ENCODE results near the gene PEAK1.

Gene PEAK1

DNA sequence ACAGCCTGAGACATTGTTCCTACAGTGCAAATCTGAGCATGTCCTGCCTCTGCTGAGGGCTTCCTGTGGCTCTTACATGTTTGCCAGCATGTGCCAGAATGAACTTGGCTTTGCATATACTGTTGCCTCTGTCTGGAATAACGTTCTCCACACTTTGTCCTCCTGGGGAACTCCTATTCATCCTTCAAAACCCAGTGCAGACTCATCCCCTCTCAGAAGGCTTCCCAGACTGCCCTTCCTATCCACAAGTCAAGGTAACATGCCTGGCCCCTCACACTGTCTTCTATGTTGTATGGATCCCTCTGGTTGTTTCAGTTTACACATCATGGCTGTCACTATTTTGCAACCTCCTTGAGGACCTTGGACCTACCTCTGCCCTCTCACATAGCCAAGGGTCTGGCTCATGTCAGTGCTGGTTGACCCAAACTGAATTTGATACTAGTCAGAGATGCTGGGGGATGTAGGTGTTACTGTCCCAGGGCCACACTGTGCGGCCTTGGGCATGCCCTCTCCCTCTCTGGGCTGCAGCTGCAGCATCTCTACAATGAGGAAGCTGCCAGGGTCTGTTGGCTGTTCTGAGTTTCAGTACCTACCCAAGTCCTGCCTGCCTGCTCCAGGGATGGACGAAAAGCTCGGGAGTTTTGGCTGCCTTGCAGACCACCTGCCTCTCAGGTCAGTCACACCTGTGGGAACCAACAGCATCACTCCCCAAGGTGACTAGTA is 320.0 kb downstream of the PEAK1 start:
- TF ChIP-seq, protein P1, sequence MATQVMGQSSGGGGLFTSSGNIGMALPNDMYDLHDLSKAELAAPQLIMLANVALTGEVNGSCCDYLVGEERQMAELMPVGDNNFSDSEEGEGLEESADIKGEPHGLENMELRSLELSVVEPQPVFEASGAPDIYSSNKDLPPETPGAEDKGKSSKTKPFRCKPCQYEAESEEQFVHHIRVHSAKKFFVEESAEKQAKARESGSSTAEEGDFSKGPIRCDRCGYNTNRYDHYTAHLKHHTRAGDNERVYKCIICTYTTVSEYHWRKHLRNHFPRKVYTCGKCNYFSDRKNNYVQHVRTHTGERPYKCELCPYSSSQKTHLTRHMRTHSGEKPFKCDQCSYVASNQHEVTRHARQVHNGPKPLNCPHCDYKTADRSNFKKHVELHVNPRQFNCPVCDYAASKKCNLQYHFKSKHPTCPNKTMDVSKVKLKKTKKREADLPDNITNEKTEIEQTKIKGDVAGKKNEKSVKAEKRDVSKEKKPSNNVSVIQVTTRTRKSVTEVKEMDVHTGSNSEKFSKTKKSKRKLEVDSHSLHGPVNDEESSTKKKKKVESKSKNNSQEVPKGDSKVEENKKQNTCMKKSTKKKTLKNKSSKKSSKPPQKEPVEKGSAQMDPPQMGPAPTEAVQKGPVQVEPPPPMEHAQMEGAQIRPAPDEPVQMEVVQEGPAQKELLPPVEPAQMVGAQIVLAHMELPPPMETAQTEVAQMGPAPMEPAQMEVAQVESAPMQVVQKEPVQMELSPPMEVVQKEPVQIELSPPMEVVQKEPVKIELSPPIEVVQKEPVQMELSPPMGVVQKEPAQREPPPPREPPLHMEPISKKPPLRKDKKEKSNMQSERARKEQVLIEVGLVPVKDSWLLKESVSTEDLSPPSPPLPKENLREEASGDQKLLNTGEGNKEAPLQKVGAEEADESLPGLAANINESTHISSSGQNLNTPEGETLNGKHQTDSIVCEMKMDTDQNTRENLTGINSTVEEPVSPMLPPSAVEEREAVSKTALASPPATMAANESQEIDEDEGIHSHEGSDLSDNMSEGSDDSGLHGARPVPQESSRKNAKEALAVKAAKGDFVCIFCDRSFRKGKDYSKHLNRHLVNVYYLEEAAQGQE (IDR thresholded peaks at IDR 0.05; ENCODE audit: insufficient replicate concordance, low read depth) = no peak
- TF ChIP-seq POLR2AphosphoS5 (IDR thresholded peaks at IDR 0.05; ENCODE audit: low read depth) = no peak
- TF ChIP-seq GABPA (IDR thresholded peaks at IDR 0.05; ENCODE audit: low read depth) = no peak
- TF ChIP-seq SPI1 (IDR thresholded peaks at IDR 0.05; ENCODE audit: borderline replicate concordance, low read depth) = no peak
- TF ChIP-seq, protein P2, sequence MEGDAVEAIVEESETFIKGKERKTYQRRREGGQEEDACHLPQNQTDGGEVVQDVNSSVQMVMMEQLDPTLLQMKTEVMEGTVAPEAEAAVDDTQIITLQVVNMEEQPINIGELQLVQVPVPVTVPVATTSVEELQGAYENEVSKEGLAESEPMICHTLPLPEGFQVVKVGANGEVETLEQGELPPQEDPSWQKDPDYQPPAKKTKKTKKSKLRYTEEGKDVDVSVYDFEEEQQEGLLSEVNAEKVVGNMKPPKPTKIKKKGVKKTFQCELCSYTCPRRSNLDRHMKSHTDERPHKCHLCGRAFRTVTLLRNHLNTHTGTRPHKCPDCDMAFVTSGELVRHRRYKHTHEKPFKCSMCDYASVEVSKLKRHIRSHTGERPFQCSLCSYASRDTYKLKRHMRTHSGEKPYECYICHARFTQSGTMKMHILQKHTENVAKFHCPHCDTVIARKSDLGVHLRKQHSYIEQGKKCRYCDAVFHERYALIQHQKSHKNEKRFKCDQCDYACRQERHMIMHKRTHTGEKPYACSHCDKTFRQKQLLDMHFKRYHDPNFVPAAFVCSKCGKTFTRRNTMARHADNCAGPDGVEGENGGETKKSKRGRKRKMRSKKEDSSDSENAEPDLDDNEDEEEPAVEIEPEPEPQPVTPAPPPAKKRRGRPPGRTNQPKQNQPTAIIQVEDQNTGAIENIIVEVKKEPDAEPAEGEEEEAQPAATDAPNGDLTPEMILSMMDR (IDR thresholded peaks at IDR 0.05; ENCODE audit: insufficient read depth, low read length) = no peak
- no peak for DNase-seq (ENCODE audit: low read depth in 1 of 2, low spot score in 1 of 2)
- no peak overlapping the region for H3K27ac ChIP-seq (replicated peaks)
- H3K27me3 ChIP-seq (ENCODE audit: insufficient read depth, poor library complexity, severe bottlenecking) = no peaks in the 10 kb centered on the region
- H3K4me3 ChIP-seq (replicated peaks; ENCODE audit: insufficient read depth, low read length) = no peak overlapping the region

DNA sequence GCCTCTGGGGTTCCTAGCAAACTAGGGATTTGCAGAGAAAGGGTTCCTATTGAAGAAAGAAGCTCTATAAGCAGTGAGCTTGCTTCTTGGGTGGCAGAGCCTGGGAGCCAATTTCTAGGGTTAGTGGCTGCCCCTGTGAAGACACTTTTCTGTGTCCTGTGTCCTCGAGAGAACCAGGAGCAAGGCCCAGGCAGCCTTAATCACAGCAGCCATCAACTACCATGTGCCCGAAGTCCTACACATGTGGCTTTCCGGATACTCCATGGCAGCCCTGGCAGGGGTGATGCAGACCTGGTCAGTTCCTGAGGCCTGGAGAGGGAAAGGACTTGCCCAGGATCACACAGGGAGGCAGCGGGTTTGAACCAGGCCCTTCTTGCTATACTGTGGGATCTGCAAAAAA is 321.3 kb downstream of the PEAK1 start:
- TF ChIP-seq, protein P2 (IDR thresholded peaks at IDR 0.05; ENCODE audit: insufficient read depth, low read length) = no peak
- no peak for TF ChIP-seq POLR2AphosphoS5 (IDR thresholded peaks at IDR 0.05; ENCODE audit: low read depth)
- TF ChIP-seq, protein P1 (IDR thresholded peaks at IDR 0.05; ENCODE audit: insufficient replicate concordance, low read depth) = no peak
- no peak for TF ChIP-seq GABPA (IDR thresholded peaks at IDR 0.05; ENCODE audit: low read depth)
- TF ChIP-seq SPI1 (IDR thresholded peaks at IDR 0.05; ENCODE audit: borderline replicate concordance, low read depth) = no peak

DNA sequence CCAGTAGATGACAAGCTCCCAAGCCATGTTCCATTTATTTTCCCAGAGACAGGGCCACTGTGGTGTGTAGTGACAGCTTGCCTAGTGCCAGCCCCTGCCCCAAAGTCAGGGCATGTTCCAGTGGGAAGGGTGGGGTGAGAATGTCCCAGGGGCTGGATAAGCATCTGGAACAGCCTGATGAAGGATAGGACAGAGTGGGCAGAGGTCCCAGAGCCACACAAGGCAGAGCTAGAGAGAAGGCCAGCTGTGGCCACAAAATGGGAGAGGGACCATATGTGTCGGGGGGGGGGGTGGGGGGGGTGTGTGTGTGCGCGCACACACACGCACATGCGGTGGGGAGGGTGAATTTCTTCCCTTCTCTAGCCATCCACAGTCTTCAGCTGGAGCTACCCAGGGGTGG is 322.0 kb downstream of the PEAK1 start:
- Histone ChIP-seq H3K27ac (replicated peaks) (no peak overlapping the region), H3K4me3 (replicated peaks; ENCODE audit: insufficient read depth, low read length) (no peak overlapping the region), H3K27me3 (ENCODE audit: insufficient read depth, poor library complexity, severe bottlenecking) (no peaks in the 10 kb centered on the region)
- no peak for DNase-seq (ENCODE audit: low read depth in 1 of 2, low spot score in 1 of 2)
- TF ChIP-seq, protein P2 (IDR thresholded peaks at IDR 0.05; ENCODE audit: insufficient read depth, low read length) = no peak
- no peak for TF ChIP-seq POLR2AphosphoS5 (IDR thresholded peaks at IDR 0.05; ENCODE audit: low read depth)
- no peak for TF ChIP-seq GABPA (IDR thresholded peaks at IDR 0.05; ENCODE audit: low read depth)
- TF ChIP-seq, protein P1 (IDR thresholded peaks at IDR 0.05; ENCODE audit: insufficient replicate concordance, low read depth) = no peak
- no peak for TF ChIP-seq SPI1 (IDR thresholded peaks at IDR 0.05; ENCODE audit: borderline replicate concordance, low read depth)

More for the DNA sequence above, 321.3 kb downstream of the PEAK1 start:
- Histone ChIP-seq H3K27me3 (ENCODE audit: insufficient read depth, poor library complexity, severe bottlenecking) (no peaks in the 10 kb centered on the region), H3K4me3 (replicated peaks; ENCODE audit: insufficient read depth, low read length) (no peak overlapping the region), H3K27ac (replicated peaks) (no peak overlapping the region)
- no peak for DNase-seq (ENCODE audit: low read depth in 1 of 2, low spot score in 1 of 2)
